Activated CD4-positive, alpha-beta T cell treated with anti-CD3 and anti-CD28 coated beads, Interleukin-2, amount 50 U/mL, for 24 hours (primary cell): Measurements from ENCODE around the gene DDC.
"Not testable (repeated sequence)": the region's sequence is repeated elsewhere in the genome, so short reads cannot be mapped to it uniquely, and the experiment has no call there.

Experiments used
- DNase-seq, 2 donors: peaks; one replicate each; pipeline ENCODE4 v3.0.0-alpha.2; 2020; ENCODE audit warnings: low read depth in 1 of 2, low spot score in 1 of 2

The DDC gene

DNA sequence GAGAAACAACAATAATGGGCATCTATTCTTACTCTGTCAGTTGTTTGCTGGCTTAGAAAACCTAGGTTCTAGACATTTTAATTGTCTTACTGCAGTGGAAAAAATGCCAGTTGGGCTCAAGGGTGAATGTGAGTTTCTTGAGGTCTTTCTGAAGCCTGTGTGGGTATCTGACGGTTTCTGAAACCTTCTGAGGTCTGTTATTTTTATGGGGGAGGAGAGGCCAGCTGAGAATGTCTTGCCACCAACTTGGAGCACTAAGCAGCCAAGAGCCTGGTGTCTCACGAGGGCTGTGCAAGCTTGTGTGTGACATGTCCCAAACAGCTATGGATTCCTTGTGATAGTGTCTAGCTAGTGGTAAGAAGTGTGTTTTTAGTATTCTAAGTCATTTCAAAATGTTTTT lies 24.2 kb upstream of the DDC start:
- no peak for DNase-seq

GRCh38 chr7:50588937-50589336 lies 23.7 kb upstream of the DDC start:
- no peak for DNase-seq

DNA sequence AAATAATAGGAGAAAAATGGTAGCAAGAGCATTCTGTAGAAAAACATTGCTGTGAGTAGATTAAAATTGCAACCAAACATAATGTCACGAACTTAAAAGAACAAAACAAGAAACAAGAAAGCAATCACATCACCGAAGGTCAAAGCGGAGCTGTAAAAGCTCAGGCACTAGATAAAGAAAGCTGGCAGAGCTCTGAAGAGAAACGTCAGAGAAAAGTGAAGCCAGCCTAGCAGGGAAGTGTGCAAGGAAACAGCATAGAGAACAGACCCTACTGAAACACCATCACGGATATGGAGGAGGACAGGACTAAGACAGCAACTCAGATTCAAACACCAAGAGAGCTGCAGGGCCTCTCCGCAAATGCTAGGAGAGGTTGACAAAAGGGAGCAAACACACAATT lies 22.5 kb upstream of the DDC start:
- no peak for DNase-seq

DNA sequence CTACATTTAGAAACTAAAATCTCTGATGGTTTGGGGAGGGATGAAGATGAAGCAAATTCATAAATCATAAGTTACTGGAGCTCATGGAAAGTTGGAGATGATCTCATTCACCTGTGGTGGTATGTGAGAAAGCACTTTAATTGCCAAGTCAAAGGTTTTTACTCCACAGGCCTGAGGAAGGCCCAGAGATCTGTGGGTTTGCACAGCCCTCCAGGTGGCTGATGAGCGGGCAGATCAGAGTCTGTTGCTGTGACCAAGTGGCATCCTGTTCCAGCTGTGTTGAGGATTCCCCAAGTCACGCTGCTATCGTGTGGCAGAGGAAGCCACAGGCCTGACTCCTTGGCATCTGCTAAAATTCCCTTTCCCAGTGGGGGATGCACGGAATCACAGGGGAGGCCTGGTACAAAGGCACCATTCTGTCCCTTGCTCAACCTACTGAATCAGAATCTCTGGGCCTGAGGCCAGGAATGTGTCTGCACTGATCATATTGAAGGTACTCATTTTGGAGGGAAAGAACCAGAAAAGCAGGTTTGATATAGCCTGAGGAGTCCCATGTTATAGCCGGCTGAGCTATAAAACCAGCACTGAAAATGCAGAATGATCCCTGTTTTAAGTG lies 19.7 kb upstream of the DDC start:
- DNase-seq: no peak

DNA sequence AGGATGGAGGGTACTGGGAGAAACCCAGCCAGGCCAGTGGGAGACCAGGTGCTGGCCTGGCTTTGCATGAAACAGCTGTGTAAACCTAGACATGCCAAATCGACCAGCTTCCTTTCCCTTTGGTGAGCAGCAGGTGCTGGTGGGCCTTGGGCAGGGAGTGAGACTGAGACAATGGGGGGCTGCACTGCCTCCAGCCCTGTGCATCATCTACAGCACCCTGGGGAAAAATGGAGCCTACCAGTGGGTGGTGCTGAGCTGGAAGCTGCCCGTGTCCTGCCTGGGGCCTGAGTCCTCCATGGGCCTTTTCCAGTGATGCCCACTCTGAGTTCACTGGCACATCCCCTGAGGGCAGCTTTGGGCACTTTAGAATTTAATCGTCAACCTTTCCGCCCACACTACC lies 19.2 kb upstream of the DDC start:
- no peak for DNase-seq

DNA sequence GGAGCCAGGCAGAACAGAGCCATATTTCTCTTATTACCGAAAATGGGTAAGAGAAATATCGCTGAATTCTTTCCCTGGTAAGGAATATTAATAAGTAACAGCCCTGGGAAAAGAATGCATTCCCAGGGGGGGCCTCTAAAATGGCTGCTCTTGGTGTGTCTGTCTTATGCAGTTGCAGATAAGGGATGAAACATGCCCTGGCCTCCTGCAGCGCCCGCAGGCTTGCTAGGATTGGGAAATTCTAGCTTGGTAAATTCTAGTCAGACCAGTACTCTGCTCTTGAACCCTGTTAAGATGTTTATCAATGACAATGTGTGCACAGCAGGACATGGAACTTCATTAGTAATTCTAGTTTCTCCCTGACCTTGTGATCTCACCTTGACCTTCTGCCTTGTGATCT lies 18.1 kb upstream of the DDC start:
- DNase-seq: not testable (repeated sequence)

GRCh38 chr7:50582271-50582670 lies 17.1 kb upstream of the DDC start:
- not testable (repeated sequence) for DNase-seq

DNA sequence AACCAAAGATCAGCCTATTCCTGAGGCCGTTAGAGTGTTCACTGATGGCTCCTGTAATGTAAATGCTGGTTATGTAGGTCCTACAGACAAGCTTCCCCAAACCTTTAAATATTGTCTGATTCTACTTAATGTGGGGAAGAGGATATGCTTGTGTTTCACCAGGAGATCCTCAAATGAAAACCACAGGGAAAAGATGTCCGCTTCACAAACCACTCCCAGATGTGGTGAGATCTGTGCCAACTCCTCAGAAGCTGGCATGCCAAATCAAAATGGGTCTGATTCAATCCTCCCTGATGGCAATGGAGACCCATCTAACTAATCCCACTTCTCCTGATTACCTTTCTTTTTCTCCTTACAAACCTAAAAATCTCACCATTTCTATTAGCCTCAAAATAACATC lies 15.5 kb upstream of the DDC start:
- not testable (repeated sequence) for DNase-seq

GRCh38 chr7:50580057-50580456 lies 14.9 kb upstream of the DDC start:
- no peak for DNase-seq

- not testable (repeated sequence) for DNase-seq
Observed at GRCh38 chr7:50578105-50578504, 12.9 kb upstream of the DDC start.

GRCh38 chr7:50577569-50577968 lies 12.4 kb upstream of the DDC start:
- DNase-seq: no peak

- DNase-seq: not testable (repeated sequence)
Observed at GRCh38 chr7:50576388-50576787, 11.2 kb upstream of the DDC start.

DNA sequence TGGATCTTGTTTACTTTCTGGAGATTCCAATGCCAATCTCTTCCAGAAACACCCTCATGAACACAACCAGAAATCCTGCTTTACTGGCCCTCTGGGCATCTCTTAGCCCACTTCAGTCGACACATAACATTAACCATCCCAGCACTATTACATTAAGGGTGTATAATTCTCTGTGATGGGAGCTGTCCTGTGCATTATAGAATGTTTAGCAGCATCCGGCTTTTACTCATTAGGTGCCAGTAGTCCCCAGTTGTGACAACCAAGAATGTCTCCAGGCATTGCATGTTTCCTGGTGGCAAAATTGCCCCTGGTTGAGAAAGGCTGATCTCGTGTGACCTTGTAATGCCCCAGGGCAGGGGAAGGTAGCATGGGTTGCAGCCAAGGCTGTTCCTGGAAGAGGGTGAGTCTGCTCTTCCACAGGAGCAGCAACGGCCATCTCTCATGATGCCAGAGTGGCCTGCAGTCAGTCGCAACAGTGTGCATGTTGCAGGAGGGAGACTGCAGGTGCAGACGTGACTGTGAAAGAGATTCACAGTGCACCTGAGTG lies 2.6 kb upstream of the DDC start:
- no peak for DNase-seq

DNA sequence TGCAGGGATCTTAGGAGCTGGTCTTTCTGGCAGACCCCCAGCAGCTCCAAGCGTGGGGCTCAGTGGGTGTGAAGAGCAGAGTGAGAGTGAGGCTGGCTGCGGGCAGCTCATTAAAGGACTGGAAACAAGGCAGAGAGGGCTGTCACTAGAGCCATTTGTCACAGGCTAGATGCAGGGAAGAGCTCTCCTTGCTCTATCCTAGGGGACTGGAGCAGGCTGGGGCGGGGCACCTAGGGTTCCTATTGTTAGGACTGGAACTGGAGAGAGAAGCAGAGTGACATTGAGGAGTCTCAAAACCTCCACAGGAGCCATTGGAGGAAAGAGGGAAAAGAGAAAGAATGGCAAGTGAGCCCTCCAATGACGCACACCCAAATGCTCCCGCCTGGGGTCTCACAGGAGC lies 772 bp upstream of the DDC start:
- DNase-seq: no peak

- DNase-seq: no peak
Observed at GRCh38 chr7:50565559-50565916, 333 bp upstream of the DDC start.

GRCh38 chr7:50564171-50564570 lies 1.0 kb downstream of the DDC start:
- no peak for DNase-seq

DNA sequence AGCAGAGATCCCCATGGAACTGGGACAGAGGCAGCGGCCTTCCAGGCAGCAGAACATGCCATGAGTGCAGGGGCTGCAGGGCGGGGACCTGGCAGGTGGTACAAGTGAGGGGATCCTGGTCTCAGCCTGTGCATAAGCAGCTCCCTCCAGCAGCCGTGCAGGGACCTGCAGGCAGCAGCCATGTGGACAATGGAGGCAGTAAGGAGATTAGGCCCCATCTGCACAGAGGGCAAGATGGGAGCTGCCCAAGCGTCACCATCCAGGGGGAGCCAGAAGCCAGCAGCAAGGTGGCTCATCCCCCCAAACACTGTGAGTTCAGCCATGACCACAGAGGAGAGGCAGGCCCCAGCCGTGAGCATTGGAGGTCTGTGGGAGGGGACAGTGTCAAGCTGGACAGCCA lies 3.1 kb downstream of the DDC start:
- DNase-seq: no peak

GRCh38 chr7:50560865-50561351 lies 4.3 kb downstream of the DDC start:
- DNase-seq: no peak

GRCh38 chr7:50559881-50560280 lies 5.3 kb downstream of the DDC start:
- no peak for DNase-seq

DNA sequence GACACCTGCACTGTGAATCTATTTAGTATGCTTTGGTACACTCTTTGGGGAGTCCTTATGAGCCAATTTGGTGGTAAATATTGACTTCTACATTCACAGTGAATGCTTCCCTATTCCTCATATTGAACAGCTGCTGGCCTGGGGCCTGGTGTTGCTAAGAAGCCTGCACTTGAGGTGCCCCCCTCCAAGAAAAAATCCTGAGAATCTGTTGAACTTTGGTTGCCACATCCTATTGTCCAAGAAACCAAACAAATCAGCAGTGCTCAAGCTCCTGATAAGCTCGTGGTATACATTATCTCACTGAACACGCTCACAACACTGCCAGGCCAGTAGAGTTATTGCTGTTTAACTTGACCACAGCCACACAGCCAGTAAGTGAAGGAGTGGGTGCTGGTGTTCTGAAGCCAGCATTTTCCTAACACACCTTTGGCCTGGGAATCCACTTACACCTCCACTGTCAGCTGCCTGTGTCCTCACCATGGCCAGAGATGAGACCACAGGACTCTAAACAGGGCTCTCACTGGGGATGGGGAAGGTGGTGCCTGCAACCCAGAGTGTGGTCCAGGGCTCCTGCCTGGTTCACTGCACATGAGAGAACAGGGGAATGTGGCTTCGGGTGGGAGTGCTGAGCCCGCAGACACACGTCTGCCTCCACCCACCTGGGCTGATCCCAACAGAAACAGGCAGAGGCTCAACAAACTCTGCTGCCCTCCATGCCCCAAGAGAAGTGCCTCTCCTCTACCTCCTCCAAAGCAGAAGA lies 6.7 kb downstream of the DDC start:
- DNase-seq: no peak

DNA sequence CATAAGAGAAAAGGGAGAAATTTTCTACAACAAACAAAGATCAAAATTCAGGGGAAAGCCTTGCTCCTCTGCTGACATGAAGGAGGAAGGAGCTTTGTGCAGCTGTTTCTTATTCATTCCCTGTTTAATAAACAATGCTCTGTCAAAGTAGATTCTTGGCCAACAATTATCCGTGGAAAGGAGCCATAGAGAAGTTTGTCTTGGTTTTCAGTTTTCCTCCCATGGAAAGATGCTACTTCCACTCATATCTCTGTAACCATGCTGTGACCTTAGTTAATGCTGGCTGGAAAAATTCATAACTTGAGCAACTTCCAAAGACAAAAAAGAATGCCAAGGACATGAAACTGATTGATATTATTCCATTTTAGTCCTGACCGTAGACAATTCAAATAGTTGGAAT lies 8.1 kb downstream of the DDC start:
- DNase-seq: no peak

- no peak for DNase-seq
Observed at GRCh38 chr7:50556247-50556991, 8.8 kb downstream of the DDC start.
